ENCODE measurements around the gene PHLPP2.
A peak's percentile ranks its signal among the peaks of the same experiment; 100 is the strongest.

The PHLPP2 gene, protein sequence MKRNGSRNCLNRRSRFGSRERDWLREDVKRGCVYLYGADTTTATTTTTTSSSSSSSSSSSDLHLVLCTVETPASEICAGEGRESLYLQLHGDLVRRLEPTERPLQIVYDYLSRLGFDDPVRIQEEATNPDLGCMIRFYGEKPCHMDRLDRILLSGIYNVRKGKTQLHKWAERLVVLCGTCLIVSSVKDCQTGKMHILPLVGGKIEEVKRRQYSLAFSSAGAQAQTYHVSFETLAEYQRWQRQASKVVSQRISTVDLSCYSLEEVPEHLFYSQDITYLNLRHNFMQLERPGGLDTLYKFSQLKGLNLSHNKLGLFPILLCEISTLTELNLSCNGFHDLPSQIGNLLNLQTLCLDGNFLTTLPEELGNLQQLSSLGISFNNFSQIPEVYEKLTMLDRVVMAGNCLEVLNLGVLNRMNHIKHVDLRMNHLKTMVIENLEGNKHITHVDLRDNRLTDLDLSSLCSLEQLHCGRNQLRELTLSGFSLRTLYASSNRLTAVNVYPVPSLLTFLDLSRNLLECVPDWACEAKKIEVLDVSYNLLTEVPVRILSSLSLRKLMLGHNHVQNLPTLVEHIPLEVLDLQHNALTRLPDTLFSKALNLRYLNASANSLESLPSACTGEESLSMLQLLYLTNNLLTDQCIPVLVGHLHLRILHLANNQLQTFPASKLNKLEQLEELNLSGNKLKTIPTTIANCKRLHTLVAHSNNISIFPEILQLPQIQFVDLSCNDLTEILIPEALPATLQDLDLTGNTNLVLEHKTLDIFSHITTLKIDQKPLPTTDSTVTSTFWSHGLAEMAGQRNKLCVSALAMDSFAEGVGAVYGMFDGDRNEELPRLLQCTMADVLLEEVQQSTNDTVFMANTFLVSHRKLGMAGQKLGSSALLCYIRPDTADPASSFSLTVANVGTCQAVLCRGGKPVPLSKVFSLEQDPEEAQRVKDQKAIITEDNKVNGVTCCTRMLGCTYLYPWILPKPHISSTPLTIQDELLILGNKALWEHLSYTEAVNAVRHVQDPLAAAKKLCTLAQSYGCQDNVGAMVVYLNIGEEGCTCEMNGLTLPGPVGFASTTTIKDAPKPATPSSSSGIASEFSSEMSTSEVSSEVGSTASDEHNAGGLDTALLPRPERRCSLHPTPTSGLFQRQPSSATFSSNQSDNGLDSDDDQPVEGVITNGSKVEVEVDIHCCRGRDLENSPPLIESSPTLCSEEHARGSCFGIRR (N-terminal part only)

GRCh38 chr16:71724320-71724751 is at the start of gene PHLPP2:
Gene PHLPP2 (minus strand): TSS chr16:71724701. CDS start chr16:71714795, 9,906 bp downstream.
- no peak for DNase-seq

GRCh38 chr16:71771571-71771970 is 47.1 kb upstream of the PHLPP2 start:
- DNase-seq: no peak

- DNase-seq: no peak
Observed at GRCh38 chr16:71769222-71769621, 44.7 kb upstream of the PHLPP2 start.

DNA sequence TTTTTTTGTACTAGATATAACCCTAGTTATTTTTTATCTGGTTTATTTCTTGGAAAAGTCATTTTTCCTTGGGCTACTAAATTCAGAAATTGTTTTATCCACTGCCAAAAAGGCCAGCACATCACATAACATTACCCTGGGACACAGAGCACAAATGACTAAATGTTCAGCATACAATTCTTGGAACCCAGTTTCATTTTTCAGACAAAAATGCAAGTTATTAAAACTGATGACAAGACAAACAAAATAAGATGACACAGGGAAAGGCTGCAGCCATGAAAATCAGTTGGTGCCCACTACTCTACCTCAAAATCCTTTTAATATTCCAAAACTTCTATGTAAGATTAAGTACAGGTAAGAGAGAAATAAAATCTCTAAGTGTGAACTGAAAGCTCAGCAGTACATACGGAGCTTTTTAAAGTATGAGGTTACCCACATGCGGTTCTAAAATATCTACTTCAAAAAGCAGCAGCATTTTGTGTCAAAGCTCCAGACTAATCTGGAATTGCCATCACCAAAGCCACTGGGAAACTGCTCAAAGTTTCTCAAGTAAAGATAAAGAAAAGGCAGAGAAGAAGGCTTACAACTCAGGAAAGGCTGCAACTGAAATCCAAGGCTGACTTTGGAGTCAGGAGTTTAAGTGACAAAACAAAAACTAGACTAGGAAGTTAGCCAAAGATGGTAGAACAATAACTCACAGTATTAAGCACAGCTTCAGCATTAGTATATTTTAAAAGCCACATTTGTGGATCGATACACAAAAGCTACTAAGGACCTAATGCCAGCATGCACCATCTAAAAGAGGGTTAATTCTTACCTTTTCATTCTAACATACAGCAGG is 42.8 kb upstream of the PHLPP2 start:
- DNase-seq: no peak

- DNase-seq: no peak
Observed at GRCh38 chr16:71762186-71762585, 37.7 kb upstream of the PHLPP2 start.

DNA sequence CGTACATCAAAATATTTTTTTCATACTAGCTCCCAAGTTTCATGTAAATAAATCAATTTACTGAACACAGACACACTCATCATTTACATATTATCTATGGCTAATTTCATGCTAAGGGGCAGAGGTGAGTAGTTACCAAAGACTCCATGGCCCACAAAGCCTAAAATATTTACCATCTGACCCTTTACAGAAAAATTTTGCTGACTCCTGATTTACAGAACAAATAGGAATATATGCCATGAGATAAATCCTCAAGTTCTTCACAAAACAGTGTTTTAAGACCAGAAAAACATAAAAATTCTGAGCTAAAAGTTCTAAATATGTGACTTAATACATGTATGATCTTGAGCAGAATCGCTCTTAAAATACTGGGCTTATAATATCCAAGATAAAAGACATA is 36.6 kb upstream of the PHLPP2 start:
- DNase-seq: no peak

GRCh38 chr16:71758293-71758760 is 33.8 kb upstream of the PHLPP2 start:
- no peak for DNase-seq

GRCh38 chr16:71754652-71755051 is 30.2 kb upstream of the PHLPP2 start:
- no peak for DNase-seq

- no peak for DNase-seq
Observed at GRCh38 chr16:71754108-71754507, 29.6 kb upstream of the PHLPP2 start.

- no peak for DNase-seq
Observed at GRCh38 chr16:71748226-71748625, 23.7 kb upstream of the PHLPP2 start.

GRCh38 chr16:71746442-71747046 is 22.0 kb upstream of the PHLPP2 start:
- peak; percentile 60 for DNase-seq

- no peak for DNase-seq
Observed at GRCh38 chr16:71738855-71739254, 14.4 kb upstream of the PHLPP2 start.

DNA sequence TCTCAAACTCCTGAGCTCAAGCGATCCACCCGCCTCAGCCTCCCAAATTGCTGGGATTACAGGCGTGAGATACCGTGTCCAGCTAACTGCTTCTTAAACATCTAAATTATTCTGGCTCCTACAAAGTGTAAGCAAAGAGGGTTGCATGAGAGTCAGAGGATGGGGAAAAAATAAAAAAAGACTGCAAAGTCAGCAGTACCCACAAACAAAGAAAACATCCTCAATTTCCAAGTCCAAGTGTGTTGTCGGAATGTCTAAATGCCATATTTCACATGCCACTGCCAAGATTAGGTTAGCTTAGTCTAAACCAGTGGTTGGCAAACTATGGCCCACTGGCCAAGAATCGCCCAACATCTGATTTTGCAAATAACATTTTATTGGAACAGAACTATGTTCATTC is 13.0 kb upstream of the PHLPP2 start:
- DNase-seq: no peak

- no peak for DNase-seq
Observed at GRCh38 chr16:71734511-71734910, 10.0 kb upstream of the PHLPP2 start.

- no peak for DNase-seq
Observed at GRCh38 chr16:71732587-71732986, 8.1 kb upstream of the PHLPP2 start.

- no peak for DNase-seq
Observed at GRCh38 chr16:71727551-71728324, 3.2 kb upstream of the PHLPP2 start.

DNA sequence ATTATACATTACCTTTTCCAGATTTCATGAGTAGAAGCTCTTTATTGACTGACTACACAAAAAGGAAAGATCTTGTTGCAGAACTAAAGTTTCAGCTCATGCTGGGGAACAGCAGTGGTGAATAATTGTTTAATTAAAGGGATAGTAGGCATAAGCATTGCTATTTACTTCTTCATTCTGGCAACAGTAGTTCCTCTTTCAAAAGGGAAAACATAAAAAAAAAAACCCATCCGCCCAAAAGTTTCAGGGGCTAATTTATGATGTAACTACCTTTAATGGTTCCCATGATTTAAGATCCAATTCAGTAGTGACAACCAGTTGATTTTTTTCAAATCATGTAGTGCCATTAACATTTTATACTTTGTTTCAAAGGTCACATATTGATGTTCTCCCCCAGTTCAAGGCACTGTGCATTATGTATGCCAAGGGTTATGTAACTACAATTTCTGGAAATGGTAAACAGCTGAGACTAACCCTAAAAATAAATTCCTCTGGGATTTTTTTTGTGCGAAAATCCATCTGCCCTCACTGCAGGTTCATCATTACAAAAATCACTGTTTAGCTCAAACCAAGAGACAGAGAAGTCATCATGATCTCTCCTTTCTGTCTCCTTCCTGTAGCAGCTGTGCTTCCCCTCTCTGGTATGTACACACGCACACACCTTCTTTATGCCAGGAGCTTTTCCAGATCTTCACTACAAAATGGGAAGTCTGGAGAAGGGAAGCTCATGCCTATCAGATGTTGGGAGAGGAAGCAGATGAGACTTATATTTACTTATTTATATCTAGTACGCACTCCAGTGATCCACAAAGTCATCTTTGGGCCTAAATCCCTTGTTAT is 2.2 kb upstream of the PHLPP2 start:
- DNase-seq: no peak

GRCh38 chr16:71723537-71724319 is 773 bp downstream of the PHLPP2 start:
- peak; percentile 83 for DNase-seq

Data from CD4-positive, alpha-beta T cell treated with Interleukin-12 subunit alpha and Interleukin-12 subunit beta, for 1 hour (primary cell).